Activated naive CD4-positive, alpha-beta T cell treated with anti-CD3 and anti-CD28 coated beads for 36 hours (primary cell): ENCODE measurements around the gene SLC1A4. TPM values are rescaled to one million over a fixed set of nuclear protein-coding genes. Genes with fewer than 3 reads are reported as not detected.
A peak's percentile ranks its signal among the peaks of the same experiment; 100 is the strongest.

Source experiments
- CTCF ChIA-PET: fragments of 350-600 bp; sonication (Branson Sonifier 250); formaldehyde crosslinking; loops from one replicate; lab custom pipeline; 2021; ENCODE audit warnings: antibody characterized with exemption; lab: Charles Lee
- DNase-seq: peaks from one replicate; pipeline ENCODE4 v3.0.0-alpha.2; 2020
- H3K27ac Mint-ChIP-seq: one replicate; pipeline ENCODE4 v1.8.0; 2021; ENCODE audit warnings: mild to moderate bottlenecking, mixed read lengths
- H3K27me3 Mint-ChIP-seq: one replicate; pipeline ENCODE4 v1.8.0; 2021; ENCODE audit warnings: low read depth, mixed read lengths
- H3K36me3 Mint-ChIP-seq: one replicate; pipeline ENCODE4 v1.8.0; 2021; ENCODE audit warnings: low read depth, mixed read lengths
- H3K4me1 Mint-ChIP-seq: one replicate; pipeline ENCODE4 v1.8.0; 2021; ENCODE audit warnings: low read depth, mixed read lengths
- H3K4me3 Mint-ChIP-seq: one replicate; pipeline ENCODE4 v1.8.0; 2021; ENCODE audit warnings: mild to moderate bottlenecking, moderate library complexity, mixed read lengths
- H3K9me3 Mint-ChIP-seq: one replicate; pipeline ENCODE4 v1.8.0; 2021; ENCODE audit warnings: mixed read lengths
- intact Hi-C: fragments of 100-400 bp; cut with micrococcal nuclease; formaldehyde crosslinking; loops from one replicate; pipeline ENCODE4 v1.15.1; 2023
- total RNA-seq, 2 experiments: library from RNA; stranded (reverse); gene quantifications; one replicate each; pipeline ENCODE4 v1.2.3, GENCODE V29; 2021

SLC1A4 gene
- total RNA-seq, 2 experiments from 2014 or later = 8.3 to 8.7 TPM

GRCh38 chr2:64987001-64987955 lies 1.9 kb upstream of the SLC1A4 start:
- Mint-ChIP-seq H3K9me3 (no peaks in the 10 kb centered on the region), H3K4me1 (peaks cover 31% of the 10 kb centered on the region)
- CTCF ChIA-PET = interaction anchor here (0.7 to 1.0 kb wide), 3 partner anchors 8 to 69 kb away, joined by 3 to 6 read pairs (median 3); no protein-coding TSS in a partner anchor

GRCh38 chr2:64987956-64988419 lies 1.2 kb upstream of the SLC1A4 start:
- Mint-ChIP-seq H3K36me3 (peaks cover 16% of the 10 kb centered on the region), H3K27me3 (peaks cover 11% of the 10 kb centered on the region), H3K9me3 (no peaks in the 10 kb centered on the region), H3K27ac (peak overlapping the region; percentile 7), H3K4me1 (peaks cover 32% of the 10 kb centered on the region), H3K4me3 (peak overlapping the region; percentile 60)
- DNase-seq = peak; percentile 79
- intact Hi-C loops = loop anchor here (1.0 to 10.0 kb wide), 7 partner anchors 45 to 953 kb away; partner anchors contain the start of genes AFTPH and SERTAD2
- CTCF ChIA-PET = interaction anchor here (0.6 to 1.0 kb wide), 4 partner anchors 8 to 568 kb away, joined by 3 to 6 read pairs (median 3); no protein-coding TSS in a partner anchor

More at GRCh38 chr2:64987001-64987955, 1.9 kb upstream of the SLC1A4 start:
- peaks cover 15% of the 10 kb centered on the region for H3K36me3 Mint-ChIP-seq
- peak; percentile 38 for DNase-seq
- no peak overlapping the region for H3K27ac Mint-ChIP-seq
- H3K4me3 Mint-ChIP-seq = peak overlapping the region; percentile 44
- peaks cover 11% of the 10 kb centered on the region for H3K27me3 Mint-ChIP-seq
- intact Hi-C loops = loop anchor here (10.0 kb wide), 3 partner anchors 252 to 952 kb away; partner anchors contain the start of gene SERTAD2

GRCh38 chr2:64988420-64989125 lies 626 bp upstream of the SLC1A4 start:
- Mint-ChIP-seq H3K36me3 (peaks cover 19% of the 10 kb centered on the region), H3K4me3 (peak overlapping the region; percentile 60), H3K4me1 (peaks cover 35% of the 10 kb centered on the region), H3K27ac (peak overlapping the region; percentile 7), H3K27me3 (peaks cover 11% of the 10 kb centered on the region), H3K9me3 (no peaks in the 10 kb centered on the region)
- CTCF ChIA-PET = interaction anchor here (0.6 to 1.1 kb wide), 6 partner anchors 8 to 567 kb away, joined by 3 to 6 read pairs (median 3); no protein-coding TSS in a partner anchor
- peak; percentile 35 for DNase-seq
- intact Hi-C loops = loop anchor here (1.0 to 10.0 kb wide), 14 partner anchors 9 to 954 kb away; partner anchors contain the start of genes ACTR2, AFTPH, CEP68 and RAB1A

- peaks cover 23% of the 10 kb centered on the region for H3K36me3 Mint-ChIP-seq
- H3K4me1 Mint-ChIP-seq = peaks cover 35% of the 10 kb centered on the region
- intact Hi-C loops = loop anchor here (1.0 to 10.0 kb wide), 13 partner anchors 11 to 955 kb away; partner anchors contain the start of genes ACTR2, CEP68, RAB1A and SERTAD2
- H3K27ac Mint-ChIP-seq = no peak overlapping the region
- no peaks in the 10 kb centered on the region for H3K9me3 Mint-ChIP-seq
- peak; percentile 9 for DNase-seq
- H3K4me3 Mint-ChIP-seq = peak overlapping the region; percentile 86
- peaks cover 11% of the 10 kb centered on the region for H3K27me3 Mint-ChIP-seq
- CTCF ChIA-PET = interaction anchor here (0.6 to 1.9 kb wide), 3 partner anchors 42 to 428 kb away, joined by 3 to 4 read pairs (median 4); no protein-coding TSS in a partner anchor
Observed at GRCh38 chr2:64989982-64990614, 899 bp downstream of the SLC1A4 start.

- peaks cover 11% of the 10 kb centered on the region for H3K27me3 Mint-ChIP-seq
- H3K36me3 Mint-ChIP-seq = peaks cover 23% of the 10 kb centered on the region
- no peaks in the 10 kb centered on the region for H3K9me3 Mint-ChIP-seq
- intact Hi-C loops = no loop called here
- H3K4me1 Mint-ChIP-seq = peaks cover 35% of the 10 kb centered on the region
- H3K27ac Mint-ChIP-seq = no peak overlapping the region
- no peak for DNase-seq
- CTCF ChIA-PET = interaction anchor here (0.9 to 1.9 kb wide), 3 partner anchors 41 to 429 kb away, joined by 3 to 7 read pairs (median 4); no protein-coding TSS in a partner anchor
- peak overlapping the region; percentile 86 for H3K4me3 Mint-ChIP-seq
Observed at GRCh38 chr2:64990876-64991275, 1.7 kb downstream of the SLC1A4 start.

GRCh38 chr2:64992218-64992617 lies 3.0 kb downstream of the SLC1A4 start:
- peaks cover 25% of the 10 kb centered on the region for H3K36me3 Mint-ChIP-seq
- peaks cover 11% of the 10 kb centered on the region for H3K27me3 Mint-ChIP-seq
- no peak for DNase-seq
- intact Hi-C loops = no loop called here
- H3K4me1 Mint-ChIP-seq = peaks cover 31% of the 10 kb centered on the region
- CTCF ChIA-PET = interaction anchor here (0.8 to 1.6 kb wide), 4 partner anchors 48 to 233 kb away, joined by 3 to 8 read pairs (median 3); no protein-coding TSS in a partner anchor
- no peaks in the 10 kb centered on the region for H3K9me3 Mint-ChIP-seq
- H3K4me3 Mint-ChIP-seq = no peak overlapping the region
- H3K27ac Mint-ChIP-seq = no peak overlapping the region

- CTCF ChIA-PET = interaction anchor here (0.8 to 1.6 kb wide), 3 partner anchors 15 to 176 kb away, joined by 3 to 8 read pairs (median 3); no protein-coding TSS in a partner anchor
- Mint-ChIP-seq H3K27me3 (peaks cover 9% of the 10 kb centered on the region), H3K4me1 (peaks cover 27% of the 10 kb centered on the region), H3K4me3 (no peak overlapping the region), H3K9me3 (no peaks in the 10 kb centered on the region), H3K27ac (no peak overlapping the region), H3K36me3 (peaks cover 26% of the 10 kb centered on the region)
- no peak for DNase-seq
- intact Hi-C loops = no loop called here
Observed at GRCh38 chr2:64992990-64993389, 3.8 kb downstream of the SLC1A4 start.

- no peak for DNase-seq
- Mint-ChIP-seq H3K4me1 (peaks cover 24% of the 10 kb centered on the region), H3K36me3 (peaks cover 25% of the 10 kb centered on the region), H3K9me3 (no peaks in the 10 kb centered on the region), H3K27ac (no peak overlapping the region), H3K4me3 (no peak overlapping the region), H3K27me3 (peaks cover 9% of the 10 kb centered on the region)
- CTCF ChIA-PET = interaction anchor here (0.8 to 0.9 kb wide), 2 partner anchors 32 to 45 kb away, joined by 3 read pairs; no protein-coding TSS in a partner anchor
- intact Hi-C loops = no loop called here
Observed at GRCh38 chr2:64995041-64995440, 5.8 kb downstream of the SLC1A4 start.

GRCh38 chr2:64996871-64997307 lies 7.7 kb downstream of the SLC1A4 start:
- intact Hi-C loops = no loop called here
- no peak overlapping the region for H3K4me3 Mint-ChIP-seq
- no peaks in the 10 kb centered on the region for H3K9me3 Mint-ChIP-seq
- H3K27me3 Mint-ChIP-seq = peaks cover 2% of the 10 kb centered on the region
- H3K27ac Mint-ChIP-seq = no peak overlapping the region
- CTCF ChIA-PET = interaction anchor here (0.6 to 1.3 kb wide), 4 partner anchors 9 to 174 kb away, joined by 3 read pairs; no protein-coding TSS in a partner anchor
- DNase-seq = no peak
- peaks cover 16% of the 10 kb centered on the region for H3K36me3 Mint-ChIP-seq
- H3K4me1 Mint-ChIP-seq = peaks cover 13% of the 10 kb centered on the region

GRCh38 chr2:64998658-64999061 lies 9.5 kb downstream of the SLC1A4 start:
- Mint-ChIP-seq H3K27me3 (no peaks in the 10 kb centered on the region), H3K4me1 (no peaks in the 10 kb centered on the region), H3K36me3 (peaks cover 9% of the 10 kb centered on the region), H3K27ac (no peak overlapping the region), H3K4me3 (no peak overlapping the region), H3K9me3 (no peaks in the 10 kb centered on the region)
- intact Hi-C loops = no loop called here
- DNase-seq = no peak
- CTCF ChIA-PET = interaction anchor here (0.5 kb wide), 1 partner anchor 172 kb away, joined by 7 read pairs; no protein-coding TSS in a partner anchor

- Mint-ChIP-seq H3K27me3 (no peaks in the 10 kb centered on the region), H3K36me3 (peaks cover 4% of the 10 kb centered on the region), H3K9me3 (no peaks in the 10 kb centered on the region), H3K4me3 (no peak overlapping the region), H3K4me1 (no peaks in the 10 kb centered on the region), H3K27ac (no peak overlapping the region)
- CTCF ChIA-PET = interaction anchor here (0.6 to 0.8 kb wide), 2 partner anchors 66 to 187 kb away, joined by 3 read pairs; no protein-coding TSS in a partner anchor
- no peak for DNase-seq
- intact Hi-C loops = no loop called here
Observed at GRCh38 chr2:64999754-65000153, 10.6 kb downstream of the SLC1A4 start.
